ENCODE data around the gene KRT33A.

- TF ChIP-seq CTCF (conservative IDR thresholded peaks at IDR 0.05) (no peak), EZH2 (IDR thresholded peaks at IDR 0.05; ENCODE audit: low read depth) (no peak)
Observed at GRCh38 chr17:41307647-41308046, 43.0 kb downstream of the KRT33A start.

Data from PC-9 (cell line).